Karpas-422 (cell line): ENCODE measurements around the gene ADRA1B. TPM values are rescaled to one million over a fixed set of nuclear protein-coding genes. Genes with fewer than 3 reads are reported as not detected.

Experiments
- DNase-seq: peaks from one replicate; pipeline ENCODE4 v3.0.0-alpha.2; 2015
- H2AFZ ChIP-seq: fragments of 200-600 bp; sonication (generic); 2 replicates; pipeline ENCODE4 v1.6.1; 2014; ENCODE audit warnings: antibody characterized with exemption, low read length, mixed read lengths
- H3K27ac ChIP-seq: fragments of 200-600 bp; sonication (generic); 2 replicates; pipeline ENCODE4 v1.5.1; 2014; ENCODE audit warnings: mild to moderate bottlenecking, low read length, moderate library complexity
- H3K27me3 ChIP-seq: fragments of 200-600 bp; sonication (generic); 2 replicates; pipeline ENCODE4 v1.6.1; 2014; ENCODE audit warnings: low read length, mixed read lengths
- H3K36me3 ChIP-seq: fragments of 200-600 bp; sonication (generic); 2 replicates; pipeline ENCODE4 v1.6.1; 2014; ENCODE audit warnings: low read length, mixed read lengths; ENCODE audit not compliant: insufficient read depth
- H3K4me1 ChIP-seq: fragments of 200-600 bp; sonication (generic); 2 replicates; pipeline ENCODE4 v1.6.1; 2014; ENCODE audit warnings: mild to moderate bottlenecking, low read length, mixed read lengths
- H3K4me2 ChIP-seq: fragments of 200-600 bp; sonication (generic); 2 replicates; pipeline ENCODE4 v1.6.1; 2014; ENCODE audit warnings: low read length, low read depth, mild to moderate bottlenecking; ENCODE audit not compliant: poor library complexity, severe bottlenecking
- H3K4me3 ChIP-seq: fragments of 200-600 bp; sonication (generic); 2 replicates; pipeline ENCODE4 v1.5.1; 2014; ENCODE audit warnings: mild to moderate bottlenecking, antibody characterized with exemption, low read length, mixed read lengths
- H3K79me2 ChIP-seq: fragments of 200-600 bp; sonication (generic); 2 replicates; pipeline ENCODE4 v1.6.1; 2014; ENCODE audit warnings: mild to moderate bottlenecking, low read length, mixed read lengths
- H3K9ac ChIP-seq: fragments of 200-600 bp; sonication (generic); 2 replicates; pipeline ENCODE4 v1.6.0; 2014; ENCODE audit warnings: low read length
- H3K9me2 ChIP-seq: fragments of 200-600 bp; sonication (generic), shearing (Covaris generic); replicated peaks from 2 replicates; pipeline ENCODE4 v1.6.0; 2014; ENCODE audit warnings: mild to moderate bottlenecking, low read length, moderate library complexity; ENCODE audit not compliant: insufficient read depth
- H3K9me3 ChIP-seq: fragments of 300-700, 200-600 bp; sonication (generic); 2 replicates; pipeline ENCODE4 v1.6.1; 2014; ENCODE audit warnings: low read length, mixed read lengths
- H4K20me1 ChIP-seq: fragments of 200-600 bp; sonication (generic); 2 replicates; pipeline ENCODE4 v1.6.1; 2014; ENCODE audit warnings: mild to moderate bottlenecking, antibody characterized with exemption, low read length, low read depth; ENCODE audit not compliant: insufficient read depth
- total RNA-seq: library from RNA; depleted of rRNA; stranded (reverse); fragments of >200 nt; shearing (Covaris generic); gene quantifications from 2 replicates; pipeline ENCODE4 v1.2.3, GENCODE V29; 2014; ENCODE audit warnings: low replicate concordance

ADRA1B gene
- total RNA-seq, 1 experiment from 2014 or later, result not detected

DNA sequence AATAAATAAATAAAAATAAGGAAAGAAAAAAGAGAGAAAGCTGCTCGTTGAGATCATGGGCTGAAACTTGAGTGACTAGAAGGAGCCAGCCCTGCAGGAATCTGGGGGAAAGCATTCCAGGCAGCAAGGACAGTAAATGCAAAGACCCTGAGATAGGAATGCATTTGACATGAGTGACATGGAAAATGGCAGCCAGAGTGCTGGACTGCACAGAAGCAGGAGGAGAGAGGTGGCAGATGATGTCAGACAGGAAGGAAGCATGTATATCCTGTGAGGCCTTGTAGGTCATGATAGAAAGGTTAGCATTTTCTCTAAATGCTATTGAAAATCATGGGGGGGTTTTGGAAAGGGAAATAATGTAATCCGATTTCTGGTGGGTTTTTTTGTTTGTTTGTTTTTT, 29.1 kb downstream of the ADRA1B start:
- no peaks in the 10 kb centered on the region for H3K36me3 ChIP-seq
- no peak overlapping the region for H3K4me2 ChIP-seq
- no peak overlapping the region for H2AFZ ChIP-seq
- no peak for DNase-seq
- no peaks in the 10 kb centered on the region for H3K79me2 ChIP-seq
- H3K27me3 ChIP-seq, result no peaks in the 10 kb centered on the region
- no peaks in the 10 kb centered on the region for H3K4me1 ChIP-seq
- no peak overlapping the region for H3K9ac ChIP-seq
- H4K20me1 ChIP-seq, result no peaks in the 10 kb centered on the region
- H3K9me3 ChIP-seq, result no peaks in the 10 kb centered on the region
- no peak overlapping the region for H3K27ac ChIP-seq
- no peak overlapping the region for H3K4me3 ChIP-seq
- H3K9me2 ChIP-seq, result no peaks in the 10 kb centered on the region

- Histone ChIP-seq H3K9me3 (no peaks in the 10 kb centered on the region), H3K79me2 (no peaks in the 10 kb centered on the region), H3K36me3 (no peaks in the 10 kb centered on the region), H3K27ac (no peak overlapping the region), H4K20me1 (no peaks in the 10 kb centered on the region), H3K4me1 (no peaks in the 10 kb centered on the region), H3K4me2 (no peak overlapping the region), H3K27me3 (no peaks in the 10 kb centered on the region), H3K9ac (no peak overlapping the region), H2AFZ (no peak overlapping the region), H3K4me3 (no peak overlapping the region), H3K9me2 (no peaks in the 10 kb centered on the region)
- no peak for DNase-seq
Observed at GRCh38 chr5:159947708-159948358, 31.6 kb downstream of the ADRA1B start.

- no peaks in the 10 kb centered on the region for H3K9me2 ChIP-seq
- no peak overlapping the region for H2AFZ ChIP-seq
- no peaks in the 10 kb centered on the region for H3K9me3 ChIP-seq
- H3K4me3 ChIP-seq, result no peak overlapping the region
- H3K36me3 ChIP-seq, result no peaks in the 10 kb centered on the region
- no peaks in the 10 kb centered on the region for H4K20me1 ChIP-seq
- no peak overlapping the region for H3K27ac ChIP-seq
- no peaks in the 10 kb centered on the region for H3K4me1 ChIP-seq
- H3K9ac ChIP-seq, result no peak overlapping the region
- peak; percentile 68 for DNase-seq
- H3K79me2 ChIP-seq, result no peaks in the 10 kb centered on the region
- no peaks in the 10 kb centered on the region for H3K27me3 ChIP-seq
- H3K4me2 ChIP-seq, result no peak overlapping the region
Observed at GRCh38 chr5:159951387-159951786, 35.1 kb downstream of the ADRA1B start.

- Histone ChIP-seq H3K27ac (no peak overlapping the region), H3K79me2 (no peaks in the 10 kb centered on the region), H3K4me2 (no peak overlapping the region), H4K20me1 (no peaks in the 10 kb centered on the region), H3K4me3 (no peak overlapping the region), H3K36me3 (no peaks in the 10 kb centered on the region), H3K27me3 (no peaks in the 10 kb centered on the region), H3K9me2 (no peaks in the 10 kb centered on the region), H3K9ac (no peak overlapping the region), H3K4me1 (no peaks in the 10 kb centered on the region), H3K9me3 (no peaks in the 10 kb centered on the region), H2AFZ (no peak overlapping the region)
- DNase-seq, result no peak
Observed at GRCh38 chr5:159951834-159952233, 35.6 kb downstream of the ADRA1B start.

DNA sequence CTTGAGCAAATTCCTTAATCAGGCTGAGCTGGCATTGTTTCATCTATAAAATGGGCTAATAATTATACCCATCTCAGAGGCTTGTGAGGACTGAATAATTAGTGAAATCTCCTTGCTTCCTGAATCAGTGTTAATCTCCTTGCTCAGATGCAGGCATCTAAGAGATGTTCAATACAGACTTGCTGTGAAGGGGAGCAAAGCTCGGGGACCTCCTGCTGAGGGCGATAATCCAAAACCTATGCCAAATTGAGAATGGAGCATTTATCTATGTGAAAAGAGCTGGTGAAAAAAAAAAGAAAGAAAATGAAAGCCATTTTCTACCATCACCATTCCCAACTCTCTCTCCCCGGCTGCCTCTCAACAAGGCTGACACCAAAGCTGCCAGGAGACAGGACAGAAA, 37.3 kb downstream of the ADRA1B start:
- H3K27ac ChIP-seq, result no peak overlapping the region
- no peaks in the 10 kb centered on the region for H3K9me3 ChIP-seq
- no peak overlapping the region for H3K4me2 ChIP-seq
- H3K36me3 ChIP-seq, result no peaks in the 10 kb centered on the region
- no peaks in the 10 kb centered on the region for H3K27me3 ChIP-seq
- no peaks in the 10 kb centered on the region for H3K79me2 ChIP-seq
- H4K20me1 ChIP-seq, result no peaks in the 10 kb centered on the region
- DNase-seq, result no peak
- no peaks in the 10 kb centered on the region for H3K4me1 ChIP-seq
- H2AFZ ChIP-seq, result no peak overlapping the region
- H3K4me3 ChIP-seq, result no peak overlapping the region
- no peaks in the 10 kb centered on the region for H3K9me2 ChIP-seq
- H3K9ac ChIP-seq, result no peak overlapping the region

DNA sequence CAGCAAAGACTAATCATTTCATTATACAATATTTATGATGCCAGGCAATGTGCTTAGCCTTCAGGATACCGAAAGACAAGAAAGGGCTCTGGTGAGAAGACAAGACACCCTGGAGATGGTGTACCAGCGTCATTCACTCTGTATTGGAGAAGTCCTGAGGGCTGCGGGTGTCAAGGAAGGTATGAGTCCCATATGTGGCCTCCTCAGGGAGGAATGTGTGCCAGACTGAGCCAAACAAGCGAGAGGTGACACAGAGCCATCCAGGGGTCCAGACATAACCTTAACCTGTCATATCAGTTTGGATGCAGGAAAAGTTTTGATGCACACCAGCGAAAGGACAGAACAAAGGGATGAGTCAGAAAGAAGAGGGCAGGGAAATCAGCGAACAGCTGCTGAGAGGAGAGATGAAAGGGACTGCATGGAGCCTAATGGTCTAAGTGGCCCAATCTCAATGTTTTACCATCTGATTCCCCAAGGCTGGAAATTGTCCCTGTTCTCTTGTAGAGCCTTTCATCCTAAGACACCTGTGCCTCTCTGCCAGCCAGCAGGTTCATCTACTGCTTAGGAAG, 38.9 kb downstream of the ADRA1B start:
- Histone ChIP-seq H3K4me2 (no peak overlapping the region), H3K9ac (no peak overlapping the region), H3K4me1 (no peaks in the 10 kb centered on the region), H3K79me2 (no peaks in the 10 kb centered on the region), H4K20me1 (no peaks in the 10 kb centered on the region), H3K9me3 (no peaks in the 10 kb centered on the region), H3K27me3 (no peaks in the 10 kb centered on the region), H2AFZ (no peak overlapping the region), H3K4me3 (no peak overlapping the region), H3K27ac (no peak overlapping the region), H3K9me2 (no peaks in the 10 kb centered on the region), H3K36me3 (no peaks in the 10 kb centered on the region)
- no peak for DNase-seq

- no peaks in the 10 kb centered on the region for H3K9me2 ChIP-seq
- no peak overlapping the region for H3K4me2 ChIP-seq
- H3K27me3 ChIP-seq, result no peaks in the 10 kb centered on the region
Observed at GRCh38 chr5:159956074-159956473, 39.8 kb downstream of the ADRA1B start.

DNA sequence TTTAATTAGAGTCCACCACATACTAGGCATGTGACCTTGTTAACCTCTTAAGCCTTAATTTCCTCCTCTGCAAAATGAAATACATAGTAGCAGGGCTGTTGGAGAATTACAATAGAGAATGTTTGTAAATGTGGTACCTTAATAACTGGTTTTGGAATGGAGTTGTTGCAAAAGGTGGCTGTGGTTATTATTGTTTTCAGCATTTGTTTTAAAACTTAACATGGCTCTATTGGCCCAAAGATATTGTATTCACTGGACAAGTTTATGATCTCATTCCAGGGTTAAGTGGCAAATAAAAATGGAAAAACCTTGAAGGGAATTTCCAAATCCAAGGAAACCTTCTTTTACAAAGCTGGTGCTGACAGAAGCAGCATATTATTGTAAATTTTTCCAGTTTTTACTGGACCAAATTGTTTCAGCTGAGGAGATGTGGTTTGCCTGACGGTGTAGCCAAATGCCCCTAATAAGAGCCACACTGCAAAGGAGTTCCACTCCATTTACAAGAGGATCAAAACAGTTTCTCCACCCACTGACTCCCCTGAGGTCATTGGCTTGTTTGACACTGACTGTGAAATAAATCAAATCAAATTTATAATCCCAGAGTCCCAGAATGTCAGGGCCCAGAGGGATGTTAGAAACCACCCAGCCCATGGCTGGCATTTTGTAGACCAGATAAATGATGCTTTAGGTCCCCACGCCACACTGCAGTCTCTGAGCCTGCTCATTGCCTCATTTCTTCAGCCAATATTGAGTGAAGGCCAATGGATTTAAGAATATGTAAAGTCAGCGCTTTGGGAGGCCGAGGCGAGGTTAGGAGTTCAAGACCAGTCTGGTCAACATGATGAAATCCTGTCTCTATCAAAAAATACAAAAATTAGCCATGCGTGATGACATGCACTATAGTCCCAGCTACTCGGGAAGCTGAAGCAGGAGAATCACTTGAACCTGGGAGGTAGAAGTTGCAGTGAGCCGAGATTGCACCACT, 45.2 kb downstream of the ADRA1B start:
- H3K36me3 ChIP-seq, result no peaks in the 10 kb centered on the region
- no peak overlapping the region for H3K4me2 ChIP-seq
- H3K9ac ChIP-seq, result no peak overlapping the region
- H3K4me3 ChIP-seq, result no peak overlapping the region
- H2AFZ ChIP-seq, result no peak overlapping the region
- no peaks in the 10 kb centered on the region for H3K79me2 ChIP-seq
- no peak overlapping the region for H3K27ac ChIP-seq
- H3K9me2 ChIP-seq, result no peaks in the 10 kb centered on the region
- H3K27me3 ChIP-seq, result no peaks in the 10 kb centered on the region
- H3K4me1 ChIP-seq, result no peaks in the 10 kb centered on the region
- no peak for DNase-seq
- no peaks in the 10 kb centered on the region for H4K20me1 ChIP-seq
- H3K9me3 ChIP-seq, result no peaks in the 10 kb centered on the region

More at GRCh38 chr5:159956074-159956473, 39.8 kb downstream of the ADRA1B start:
- Histone ChIP-seq H3K9ac (no peak overlapping the region), H2AFZ (no peak overlapping the region), H3K4me1 (no peaks in the 10 kb centered on the region), H3K4me3 (no peak overlapping the region), H3K9me3 (no peaks in the 10 kb centered on the region), H3K79me2 (no peaks in the 10 kb centered on the region), H4K20me1 (no peaks in the 10 kb centered on the region), H3K36me3 (no peaks in the 10 kb centered on the region), H3K27ac (no peak overlapping the region)
- DNase-seq, result no peak
